Stimulated activated CD4-positive, alpha-beta T cell treated with anti-CD3 and anti-CD28 coated beads, Interleukin-12 subunit alpha, Interleukin-12 subunit beta, amount 100 ng/mL, for 48 hours (primary cell): ENCODE measurements around the gene MEDAG.

Experiments
- DNase-seq, 3 donors: peaks; one replicate each; pipeline ENCODE4 v3.0.0-alpha.2; 2020; ENCODE audit warnings: low read depth in 2 of 3, low spot score in 1 of 3

MEDAG gene

GRCh38 chr13:30872685-30873461 lies 33.2 kb upstream of the MEDAG start:
- DNase-seq, result no peak

- no peak for DNase-seq
Observed at GRCh38 chr13:30873499-30873898, 32.6 kb upstream of the MEDAG start.

GRCh38 chr13:30874111-30874510 lies 32.0 kb upstream of the MEDAG start:
- DNase-seq, result no peak

- no peak for DNase-seq
Observed at GRCh38 chr13:30874561-30874960, 31.5 kb upstream of the MEDAG start.

- no peak for DNase-seq
Observed at GRCh38 chr13:30877335-30877734, 28.7 kb upstream of the MEDAG start.

- no peak for DNase-seq
Observed at GRCh38 chr13:30880151-30880855, 25.8 kb upstream of the MEDAG start.

- no peak for DNase-seq
Observed at GRCh38 chr13:30880856-30881155, 25.3 kb upstream of the MEDAG start.

GRCh38 chr13:30881191-30881651 lies 24.9 kb upstream of the MEDAG start:
- DNase-seq, result no peak

- no peak for DNase-seq
Observed at GRCh38 chr13:30882026-30882850, 23.8 kb upstream of the MEDAG start.

- no peak for DNase-seq
Observed at GRCh38 chr13:30882996-30883766, 22.9 kb upstream of the MEDAG start.

- no peak for DNase-seq
Observed at GRCh38 chr13:30884543-30884942, 21.5 kb upstream of the MEDAG start.

GRCh38 chr13:30889196-30889690 lies 16.8 kb upstream of the MEDAG start:
- DNase-seq, result no peak

GRCh38 chr13:30892966-30893365 lies 13.1 kb upstream of the MEDAG start:
- DNase-seq, result peak in 2 of 3 donors; percentile 12 to 15

GRCh38 chr13:30895773-30896172 lies 10.3 kb upstream of the MEDAG start:
- no peak for DNase-seq

- no peak for DNase-seq
Observed at GRCh38 chr13:30898070-30898469, 8.0 kb upstream of the MEDAG start.

- peak in 1 of 3 donors; percentile 16 for DNase-seq
Observed at GRCh38 chr13:30898678-30899241, 7.3 kb upstream of the MEDAG start.

- DNase-seq, result no peak
Observed at GRCh38 chr13:30900436-30900835, 5.6 kb upstream of the MEDAG start.

- DNase-seq, result no peak
Observed at GRCh38 chr13:30900952-30901749, 4.9 kb upstream of the MEDAG start.

GRCh38 chr13:30904043-30904442 lies 2.0 kb upstream of the MEDAG start:
- no peak for DNase-seq
